ENCODE measurements around the gene MTURN.

MTURN gene

GRCh38 chr7:30117896-30118295 lies 16.9 kb upstream of the MTURN start:
- no peaks in the 10 kb centered on the region for H3K9me3 ChIP-seq
- TF ChIP-seq CTCF (IDR thresholded peaks at IDR 0.05): no peak

DNA sequence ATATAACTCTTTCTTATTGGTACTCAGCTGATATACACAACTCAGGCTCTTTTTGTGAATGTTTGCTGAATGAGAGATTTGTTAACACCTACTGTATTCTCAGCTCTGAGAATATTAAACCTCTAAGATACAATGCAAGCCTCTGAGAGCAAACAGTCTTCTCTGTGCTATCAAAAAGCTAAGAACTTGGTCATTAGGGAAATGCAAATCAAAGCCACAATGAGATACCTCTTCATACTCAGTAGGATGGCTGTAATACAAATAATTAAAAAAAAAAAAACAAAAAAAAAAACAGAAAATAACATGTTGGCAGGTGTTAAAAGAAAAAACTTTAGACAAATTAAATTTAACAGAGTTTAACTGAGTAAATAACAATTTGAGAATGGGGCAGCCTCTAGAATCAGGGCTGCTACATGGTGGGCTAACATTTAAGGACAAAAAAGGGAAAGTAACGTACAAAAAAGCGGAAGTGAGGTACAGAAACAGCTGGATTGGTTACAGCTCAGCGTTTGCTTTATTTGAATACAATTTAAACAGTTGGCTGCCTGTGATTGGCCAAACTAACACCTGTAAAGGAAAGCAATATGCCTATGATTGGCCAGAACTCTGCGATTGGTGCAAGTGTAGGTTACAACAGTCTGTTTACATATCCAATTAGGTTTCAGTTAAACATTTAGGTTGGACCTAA lies 14.8 kb upstream of the MTURN start:
- Histone ChIP-seq H3K27me3 (no peaks in the 10 kb centered on the region), H3K27ac (no peak overlapping the region), H3K36me3 (no peaks in the 10 kb centered on the region), H3K4me1 (ENCODE audit: control insufficient read depth in 1 of 2, insufficient read depth in 1 of 2, low read depth in 1 of 2, low read length in 1 of 2) (no peaks in the 10 kb centered on the region), H3K9me3 (no peaks in the 10 kb centered on the region), H3K4me3 (ENCODE audit: low read depth in 1 of 2, low read length in 1 of 2) (no peak overlapping the region)
- no peak for TF ChIP-seq CTCF (IDR thresholded peaks at IDR 0.05)

More at GRCh38 chr7:30117896-30118295, 16.9 kb upstream of the MTURN start:
- H3K36me3 ChIP-seq: no peaks in the 10 kb centered on the region
- H3K4me1 ChIP-seq (ENCODE audit: control insufficient read depth in 1 of 2, insufficient read depth in 1 of 2, low read depth in 1 of 2, low read length in 1 of 2): no peaks in the 10 kb centered on the region
- no peak overlapping the region for H3K27ac ChIP-seq
- no peak overlapping the region for H3K4me3 ChIP-seq (ENCODE audit: low read depth in 1 of 2, low read length in 1 of 2)
- no peaks in the 10 kb centered on the region for H3K27me3 ChIP-seq

DNA sequence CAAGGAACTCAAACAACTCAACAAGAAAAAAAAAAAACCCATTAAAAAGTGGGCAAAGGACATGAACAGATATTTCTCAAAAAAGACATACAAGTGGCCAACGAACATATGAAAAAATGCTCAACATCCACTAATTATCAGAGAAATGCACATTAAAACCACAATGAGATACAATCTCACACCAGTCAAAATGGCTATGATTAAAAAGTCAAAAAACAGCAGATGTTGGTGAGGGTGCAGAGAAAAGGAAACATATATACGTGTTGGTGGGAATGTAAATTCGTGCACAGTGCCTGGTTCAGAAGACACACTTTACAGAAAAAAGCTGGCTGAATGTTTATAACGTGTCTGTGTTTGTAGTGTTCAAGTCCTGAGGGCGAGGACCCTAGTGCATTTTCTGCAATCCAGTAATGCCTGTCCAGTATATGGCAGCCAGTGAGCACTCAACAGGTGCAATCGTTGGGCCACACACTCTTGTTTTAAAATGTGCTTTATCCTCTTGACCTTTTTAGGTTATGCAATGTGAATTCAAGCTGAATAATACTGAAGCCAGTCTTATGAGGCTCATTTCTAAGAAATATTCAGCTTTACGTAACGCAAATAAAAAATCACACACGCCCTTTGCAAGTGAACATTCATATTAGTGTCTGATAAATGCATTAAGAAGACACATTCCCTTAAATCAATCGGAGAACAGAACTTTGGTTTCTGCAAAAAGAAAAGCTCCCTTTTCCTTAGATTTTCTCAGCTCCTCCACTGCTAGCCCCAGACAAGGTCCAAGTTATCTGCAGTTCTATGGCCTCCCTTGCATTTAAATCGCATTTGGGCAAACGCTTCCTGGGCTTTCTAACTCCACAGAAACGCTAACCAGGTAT lies 813 bp upstream of the MTURN start:
- no peak for TF ChIP-seq CTCF (IDR thresholded peaks at IDR 0.05)
- Histone ChIP-seq H3K9me3 (no peaks in the 10 kb centered on the region), H3K4me3 (ENCODE audit: low read depth in 1 of 2, low read length in 1 of 2) (peak overlapping the region; percentile 68 to 73), H3K36me3 (peaks cover 5% of the 10 kb centered on the region), H3K27me3 (peaks cover 15% of the 10 kb centered on the region), H3K27ac (peak overlapping the region; percentile 95), H3K4me1 (ENCODE audit: control insufficient read depth in 1 of 2, insufficient read depth in 1 of 2, low read depth in 1 of 2, low read length in 1 of 2) (peaks cover 17 to 22% of the 10 kb centered on the region in 2 experiments)

DNA sequence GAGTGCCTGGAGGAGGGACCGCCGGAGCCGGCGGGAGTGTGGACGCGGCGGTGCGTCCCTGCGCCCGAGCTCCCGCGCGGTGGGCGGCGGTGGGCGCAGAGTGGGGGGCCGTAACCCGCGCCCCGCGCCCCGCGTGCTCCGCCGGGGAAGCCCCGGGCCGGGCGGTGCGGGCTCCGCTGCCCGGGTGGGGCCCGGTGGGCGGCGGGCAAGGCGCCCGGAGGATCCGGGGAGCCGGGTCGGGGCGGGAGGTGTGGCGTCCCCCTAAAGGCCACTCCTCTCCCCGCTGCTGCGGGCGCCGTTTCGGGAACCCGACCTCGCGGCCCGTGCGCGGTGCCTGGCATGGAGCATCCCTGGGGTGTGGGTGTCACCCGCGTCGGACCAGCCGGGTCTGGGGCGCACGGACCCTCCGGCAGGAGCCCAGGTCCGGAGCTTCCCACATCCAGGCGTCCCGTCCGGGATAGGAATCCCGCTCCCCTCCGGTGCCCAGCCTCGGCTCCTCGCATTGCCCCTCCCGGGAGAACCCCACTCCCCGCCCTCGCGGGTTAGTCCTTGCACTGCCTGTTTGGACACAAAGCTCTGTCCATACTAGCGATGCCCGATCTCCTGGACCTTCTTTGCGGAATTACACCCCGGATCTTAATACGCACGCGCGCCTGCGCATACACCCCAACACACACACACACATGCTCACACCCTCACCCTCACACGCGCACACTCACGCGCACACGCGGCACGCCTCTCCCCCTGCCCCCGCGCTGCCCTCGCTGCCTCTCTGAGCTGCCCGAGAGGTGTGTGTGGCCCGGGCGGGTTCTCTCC lies 723 bp downstream of the MTURN start:
- Histone ChIP-seq H3K4me1 (ENCODE audit: control insufficient read depth in 1 of 2, insufficient read depth in 1 of 2, low read depth in 1 of 2, low read length in 1 of 2) (peaks cover 17 to 19% of the 10 kb centered on the region in 2 experiments), H3K4me3 (ENCODE audit: low read depth in 1 of 2, low read length in 1 of 2) (peak overlapping the region; percentile 73 to 78), H3K36me3 (peaks cover 5% of the 10 kb centered on the region), H3K27ac (peak overlapping the region; percentile 95), H3K27me3 (peaks cover 15% of the 10 kb centered on the region), H3K9me3 (no peaks in the 10 kb centered on the region)
- no peak for TF ChIP-seq CTCF (IDR thresholded peaks at IDR 0.05)

DNA sequence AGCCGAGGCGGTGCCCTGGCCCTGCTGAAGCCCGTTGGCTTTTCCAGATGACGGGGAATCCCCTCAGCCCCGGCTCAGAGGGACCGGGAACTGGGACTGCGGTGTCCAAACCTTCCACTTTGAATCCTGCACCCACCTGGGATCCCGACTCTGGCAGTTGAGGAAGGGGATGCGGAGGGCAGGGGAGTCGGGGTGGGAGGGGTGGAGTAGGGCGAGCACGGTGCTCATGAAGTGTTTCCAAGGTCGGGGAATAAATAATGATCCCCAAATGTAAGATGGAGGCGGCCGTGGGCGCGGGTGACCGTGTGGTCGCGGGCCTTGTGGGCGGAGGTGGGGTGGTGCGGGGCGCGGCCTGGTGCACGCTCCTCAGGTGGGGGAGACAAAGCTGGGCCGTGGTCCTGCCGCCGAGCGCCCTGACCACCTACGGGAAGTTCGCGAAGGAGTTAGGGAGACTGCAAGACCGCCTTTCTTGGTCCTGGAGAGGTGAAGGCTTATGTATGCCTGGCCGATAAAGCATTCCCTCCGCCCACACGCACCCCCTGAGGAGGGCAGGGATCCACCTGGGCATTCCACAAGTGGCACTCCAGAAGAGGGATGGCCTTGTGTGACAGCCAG lies 1.4 kb downstream of the MTURN start:
- peak overlapping the region; percentile 95 for H3K27ac ChIP-seq
- H3K27me3 ChIP-seq: peaks cover 15% of the 10 kb centered on the region
- peaks cover 17 to 19% of the 10 kb centered on the region in 2 experiments for H3K4me1 ChIP-seq (ENCODE audit: control insufficient read depth in 1 of 2, insufficient read depth in 1 of 2, low read depth in 1 of 2, low read length in 1 of 2)
- H3K4me3 ChIP-seq (ENCODE audit: low read depth in 1 of 2, low read length in 1 of 2): peak overlapping the region; percentile 73 to 78
- no peak for TF ChIP-seq CTCF (IDR thresholded peaks at IDR 0.05)
- H3K36me3 ChIP-seq: peaks cover 5% of the 10 kb centered on the region
- H3K9me3 ChIP-seq: no peaks in the 10 kb centered on the region

Measured in neutrophil (primary cell).